H9 (cell line): ENCODE data around the gene ATP8A1. TPM values are rescaled to one million over a fixed set of nuclear protein-coding genes. Genes with fewer than 3 reads are reported as not detected.

Source experiments
- DNase-seq: peaks from one replicate; pipeline ENCODE4 v3.0.0-alpha.2; 2017
- H2AFZ ChIP-seq: one replicate; pipeline ENCODE4 v1.6.1; 2013; ENCODE audit warnings: mild to moderate bottlenecking, low read length, control low read depth, moderate library complexity
- H2AK5ac ChIP-seq: 2 replicates; pipeline ENCODE4 v1.6.1; 2013; ENCODE audit warnings: low read length, control low read depth, mixed read lengths; ENCODE audit not compliant: insufficient read length
- H2BK120ac ChIP-seq: one replicate; pipeline ENCODE4 v1.6.1; 2013; ENCODE audit warnings: low read depth, mild to moderate bottlenecking, low read length, control low read depth, inconsistent platforms; ENCODE audit not compliant: poor library complexity, severe bottlenecking
- H2BK12ac ChIP-seq: 2 replicates; pipeline ENCODE4 v1.6.1; 2013; ENCODE audit warnings: low read length, control low read depth, mixed read lengths, low read depth; ENCODE audit not compliant: insufficient read length
- H2BK15ac ChIP-seq: 2 replicates; pipeline ENCODE4 v1.6.1; 2013; ENCODE audit warnings: low read depth, low read length, control low read depth
- H2BK20ac ChIP-seq: one replicate; pipeline ENCODE4 v1.6.1; 2013; ENCODE audit warnings: low read depth, mild to moderate bottlenecking, low read length, control low read depth, inconsistent platforms; ENCODE audit not compliant: poor library complexity, severe bottlenecking
- H2BK5ac ChIP-seq: 2 replicates; pipeline ENCODE4 v1.6.1; 2013; ENCODE audit warnings: low read length, control low read depth, mixed read lengths; ENCODE audit not compliant: insufficient read length
- H3K14ac ChIP-seq: 2 replicates; pipeline ENCODE4 v1.6.1; 2013; ENCODE audit warnings: low read length, control low read depth; ENCODE audit not compliant: insufficient read depth
- H3K18ac ChIP-seq: 2 replicates; pipeline ENCODE4 v1.6.1; 2013; ENCODE audit warnings: low read depth, mild to moderate bottlenecking, mixed read lengths, low read length, control low read depth; ENCODE audit not compliant: insufficient read length
- H3K23ac ChIP-seq: 2 replicates; pipeline ENCODE4 v1.6.1; 2013; ENCODE audit warnings: low read length, control low read depth, mixed read lengths, low read depth; ENCODE audit not compliant: insufficient read length
- H3K23me2 ChIP-seq: 2 replicates; pipeline ENCODE4 v1.6.1; 2013; ENCODE audit warnings: low read depth, mild to moderate bottlenecking, mixed read lengths, low read length, control low read depth; ENCODE audit not compliant: insufficient read length, poor library complexity, severe bottlenecking
- H3K27ac ChIP-seq: 2 replicates; pipeline ENCODE4 v1.5.1; 2013; ENCODE audit warnings: low read length, control low read depth, mixed read lengths, low read depth; ENCODE audit not compliant: insufficient read length
- H3K27me3 ChIP-seq: 2 replicates; pipeline ENCODE4 v1.6.1; 2013; ENCODE audit warnings: low read length, control low read depth, inconsistent platforms; ENCODE audit not compliant: insufficient read depth
- H3K4ac ChIP-seq: 2 replicates; pipeline ENCODE4 v1.6.1; 2013; ENCODE audit warnings: low read depth, mild to moderate bottlenecking, control low read depth, inconsistent platforms, low read length, moderate library complexity
- H3K4me1 ChIP-seq: 2 replicates; pipeline ENCODE4 v1.6.1; 2013; ENCODE audit warnings: low read length, control low read depth, inconsistent platforms; ENCODE audit not compliant: insufficient read depth
- H3K4me2 ChIP-seq: 2 replicates; pipeline ENCODE4 v1.6.1; 2013; ENCODE audit warnings: low read length, control low read depth, mixed read lengths; ENCODE audit not compliant: insufficient read length, insufficient read depth
- H3K56ac ChIP-seq: 2 replicates; pipeline ENCODE4 v1.6.1; 2013; ENCODE audit warnings: low read depth, mild to moderate bottlenecking, mixed read lengths, low read length, control low read depth; ENCODE audit not compliant: insufficient read length
- H3K79me1 ChIP-seq: 2 replicates; pipeline ENCODE4 v1.6.1; 2013; ENCODE audit warnings: low read depth, mild to moderate bottlenecking, moderate library complexity, low read length, control low read depth, inconsistent platforms; ENCODE audit not compliant: insufficient read depth, poor library complexity, severe bottlenecking
- H3K79me2 ChIP-seq: 2 replicates; pipeline ENCODE4 v1.6.1; 2013; ENCODE audit warnings: low read length, control low read depth, inconsistent platforms; ENCODE audit not compliant: insufficient read depth
- H3K9ac ChIP-seq: 2 replicates; pipeline ENCODE4 v1.6.1; 2013; ENCODE audit warnings: low read length, control low read depth, mixed read lengths; ENCODE audit not compliant: insufficient read length; ENCODE audit errors: extremely low read depth
- H3K9me3 ChIP-seq: one replicate; pipeline ENCODE4 v1.6.1; 2013; ENCODE audit warnings: low read depth, low read length, inconsistent platforms; ENCODE audit not compliant: control insufficient read depth
- H3T11ph ChIP-seq: one replicate; pipeline ENCODE4 v1.6.1; 2013; ENCODE audit warnings: mild to moderate bottlenecking, low read length, control low read depth, inconsistent platforms
- H4K20me1 ChIP-seq: one replicate; pipeline ENCODE4 v1.6.1; 2013; ENCODE audit not compliant: control insufficient read depth, insufficient read length, insufficient read depth
- H4K5ac ChIP-seq: 2 replicates; pipeline ENCODE4 v1.6.1; 2013; ENCODE audit warnings: low read depth, mild to moderate bottlenecking, mixed read lengths, low read length, control low read depth; ENCODE audit not compliant: insufficient read length
- H4K8ac ChIP-seq: replicated peaks from 2 replicates; pipeline ENCODE4 v1.6.1; 2013; ENCODE audit warnings: low read length, control low read depth, mixed read lengths, low read depth; ENCODE audit not compliant: insufficient read length
- H4K91ac ChIP-seq: 2 replicates; pipeline ENCODE4 v1.6.1; 2013; ENCODE audit warnings: low read depth, mild to moderate bottlenecking, moderate library complexity, mixed read lengths, low read length, control low read depth; ENCODE audit not compliant: insufficient read length
- H3K27ac Mint-ChIP-seq, 3 experiments: 2 replicates in 2 of 3; 3 replicates in 1 of 3; pipeline ENCODE4 v1.8.0; 2020 to 2021; ENCODE audit warnings: mixed read lengths in 3 of 3, mild to moderate bottlenecking in 1 of 3, moderate library complexity in 1 of 3
- H3K27me3 Mint-ChIP-seq: 2 replicates; pipeline ENCODE4 v1.8.0; 2021; ENCODE audit warnings: low read depth, mild to moderate bottlenecking, moderate library complexity, mixed read lengths
- H3K36me3 Mint-ChIP-seq, 3 experiments: 2 replicates in 2 of 3; 3 replicates in 1 of 3; pipeline ENCODE4 v1.8.0; 2020 to 2021; ENCODE audit warnings: low read depth in 3 of 3, mixed read lengths in 3 of 3; ENCODE audit not compliant: insufficient read depth in 1 of 3
- H3K4me1 Mint-ChIP-seq, 2 experiments: 2 replicates each; pipeline ENCODE4 v1.8.0; 2020; ENCODE audit warnings: mixed read lengths in 2 of 2
- H3K4me3 Mint-ChIP-seq, 2 experiments: 2 replicates in 1 of 2; 3 replicates in 1 of 2; pipeline ENCODE4 v1.8.0; 2020 to 2021; ENCODE audit warnings: mild to moderate bottlenecking in 2 of 2, mixed read lengths in 2 of 2, moderate library complexity in 1 of 2
- H3K9me3 Mint-ChIP-seq, 2 experiments: 2 replicates in 1 of 2; 3 replicates in 1 of 2; pipeline ENCODE4 v1.8.0; 2020; ENCODE audit warnings: mild to moderate bottlenecking in 2 of 2, mixed read lengths in 2 of 2, moderate library complexity in 1 of 2
- WGBS: extraction: QIAGEN DNeasy Blood & Tissue Kit; methylation state at CpG from one replicate; pipeline ENCODE4 v1.1.7; 2013; ENCODE audit warnings: missing lambda C conversion rate, low lambda C conversion rate, mixed read lengths; ENCODE audit not compliant: insufficient read length; ENCODE audit errors: extremely low coverage; 5-methylcytosine and 5-hydroxymethylcytosine counted together
- total RNA-seq: library from RNA; stranded (reverse); gene quantifications from 2 replicates; pipeline ENCODE4 v1.2.1, GENCODE V29; 2021
- TF ChIP-seq, protein P1 (sequence below): fragments of 200-600 bp; sonication (generic); conservative IDR thresholded peaks from 3 replicates; pipeline ENCODE4 v1.8.0; 2021; ENCODE audit warnings: antibody characterized with exemption, mild to moderate bottlenecking

The ATP8A1 gene
- total RNA-seq, 1 experiment from 2014 or later = 5.1 TPM

DNA sequence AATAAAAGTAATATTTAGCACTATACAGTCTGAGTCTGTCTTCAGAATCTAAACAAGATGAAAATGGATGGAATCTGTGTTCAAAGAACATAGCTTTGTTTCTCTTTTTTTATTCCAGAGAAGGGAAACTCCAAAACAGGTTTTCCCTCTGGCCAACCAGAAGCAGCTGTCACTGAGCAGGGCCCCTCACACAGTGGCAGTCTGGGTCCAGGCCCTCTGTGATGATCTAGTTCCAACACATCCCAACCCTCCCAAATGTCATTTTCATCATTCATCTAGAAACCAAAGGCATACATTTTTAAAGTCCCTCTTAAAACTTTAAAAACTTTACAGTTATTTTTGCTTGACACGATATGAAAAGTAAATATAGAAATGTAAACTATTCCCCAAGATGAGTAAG is 70.1 kb downstream of the ATP8A1 start:
- Mint-ChIP-seq H3K27ac (no peak overlapping the region), H3K9me3 (no peaks in the 10 kb centered on the region), H3K4me3 (no peak overlapping the region), H3K36me3 (peaks cover 0 to under 1% (median 0%) of the 10 kb centered on the region in 3 experiments; a peak in 2 of 7 replicates), H3K27me3 (no peaks in the 10 kb centered on the region), H3K4me1 (peaks cover 4 to 7% of the 10 kb centered on the region in 2 experiments)
- Histone ChIP-seq H3K9me3 (no peaks in the 10 kb centered on the region), H4K8ac (no peak overlapping the region), H2BK12ac (no peak overlapping the region), H2BK5ac (no peak overlapping the region), H3K27ac (no peak overlapping the region), H3K56ac (no peak overlapping the region), H3K27me3 (no peaks in the 10 kb centered on the region), H2AFZ (no peak overlapping the region), H3K79me2 (no peaks in the 10 kb centered on the region), H3K4ac (no peak overlapping the region), H3K79me1 (no peaks in the 10 kb centered on the region), H2BK120ac (no peak overlapping the region), H4K91ac (no peak overlapping the region), H3K23me2 (no peaks in the 10 kb centered on the region), H3K4me2 (no peak overlapping the region), H2BK20ac (no peak overlapping the region), H4K20me1 (no peaks in the 10 kb centered on the region), H2AK5ac (no peak overlapping the region), H3K9ac (no peak overlapping the region), H2BK15ac (no peak overlapping the region), H3T11ph (no peak overlapping the region), H4K5ac (no peak overlapping the region), H3K14ac (no peak overlapping the region), H3K18ac (no peak overlapping the region), H3K4me1 (no peaks in the 10 kb centered on the region), H3K23ac (no peak overlapping the region)
- no CpG with 5 or more reads among the region's 1 CpG for WGBS
- TF ChIP-seq, protein P1, sequence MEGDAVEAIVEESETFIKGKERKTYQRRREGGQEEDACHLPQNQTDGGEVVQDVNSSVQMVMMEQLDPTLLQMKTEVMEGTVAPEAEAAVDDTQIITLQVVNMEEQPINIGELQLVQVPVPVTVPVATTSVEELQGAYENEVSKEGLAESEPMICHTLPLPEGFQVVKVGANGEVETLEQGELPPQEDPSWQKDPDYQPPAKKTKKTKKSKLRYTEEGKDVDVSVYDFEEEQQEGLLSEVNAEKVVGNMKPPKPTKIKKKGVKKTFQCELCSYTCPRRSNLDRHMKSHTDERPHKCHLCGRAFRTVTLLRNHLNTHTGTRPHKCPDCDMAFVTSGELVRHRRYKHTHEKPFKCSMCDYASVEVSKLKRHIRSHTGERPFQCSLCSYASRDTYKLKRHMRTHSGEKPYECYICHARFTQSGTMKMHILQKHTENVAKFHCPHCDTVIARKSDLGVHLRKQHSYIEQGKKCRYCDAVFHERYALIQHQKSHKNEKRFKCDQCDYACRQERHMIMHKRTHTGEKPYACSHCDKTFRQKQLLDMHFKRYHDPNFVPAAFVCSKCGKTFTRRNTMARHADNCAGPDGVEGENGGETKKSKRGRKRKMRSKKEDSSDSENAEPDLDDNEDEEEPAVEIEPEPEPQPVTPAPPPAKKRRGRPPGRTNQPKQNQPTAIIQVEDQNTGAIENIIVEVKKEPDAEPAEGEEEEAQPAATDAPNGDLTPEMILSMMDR = no peak
- DNase-seq = no peak
